ENCODE data around the gene HHAT. TPM values are rescaled to one million over a fixed set of nuclear protein-coding genes. Genes with fewer than 3 reads are reported as not detected.
A peak's percentile ranks its signal among the peaks of the same experiment; 100 is the strongest.

The HHAT gene
- total RNA-seq, 1 donor from 2014 or later = 19.9 TPM

- no peak for DNase-seq (ENCODE audit: low spot score)
These were observed 213.1 kb downstream of the HHAT start for GRCh38 chr1:210541680-210542358.

GRCh38 chr1:210551899-210552298, 223.2 kb downstream of the HHAT start:
- no peak for DNase-seq (ENCODE audit: low spot score)

- no peak for DNase-seq (ENCODE audit: low spot score)
These were observed 225.0 kb downstream of the HHAT start for GRCh38 chr1:210553711-210554110.

DNA sequence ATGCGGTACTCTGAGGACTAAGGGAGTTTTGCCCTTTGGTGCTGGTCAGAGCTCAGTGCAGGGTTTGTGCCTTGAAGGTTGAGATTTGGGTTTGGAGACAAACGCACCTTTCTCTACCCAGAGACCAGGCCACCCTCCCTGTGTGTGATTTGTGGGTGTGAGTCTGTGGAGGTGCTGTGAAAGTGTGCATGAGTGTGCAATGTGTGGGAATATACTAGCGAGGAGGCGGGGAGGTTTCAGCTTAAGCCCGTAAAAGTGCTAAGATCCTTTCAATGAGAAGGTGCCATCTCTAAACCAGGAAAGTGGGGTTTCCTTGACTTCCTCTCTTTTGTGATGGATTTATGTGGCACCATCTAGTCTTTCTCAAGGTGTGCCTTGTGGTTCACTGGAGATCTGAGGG, 225.7 kb downstream of the HHAT start:
- DNase-seq (ENCODE audit: low spot score) = no peak

GRCh38 chr1:210556475-210556874, 227.8 kb downstream of the HHAT start:
- no peak for DNase-seq (ENCODE audit: low spot score)

DNA sequence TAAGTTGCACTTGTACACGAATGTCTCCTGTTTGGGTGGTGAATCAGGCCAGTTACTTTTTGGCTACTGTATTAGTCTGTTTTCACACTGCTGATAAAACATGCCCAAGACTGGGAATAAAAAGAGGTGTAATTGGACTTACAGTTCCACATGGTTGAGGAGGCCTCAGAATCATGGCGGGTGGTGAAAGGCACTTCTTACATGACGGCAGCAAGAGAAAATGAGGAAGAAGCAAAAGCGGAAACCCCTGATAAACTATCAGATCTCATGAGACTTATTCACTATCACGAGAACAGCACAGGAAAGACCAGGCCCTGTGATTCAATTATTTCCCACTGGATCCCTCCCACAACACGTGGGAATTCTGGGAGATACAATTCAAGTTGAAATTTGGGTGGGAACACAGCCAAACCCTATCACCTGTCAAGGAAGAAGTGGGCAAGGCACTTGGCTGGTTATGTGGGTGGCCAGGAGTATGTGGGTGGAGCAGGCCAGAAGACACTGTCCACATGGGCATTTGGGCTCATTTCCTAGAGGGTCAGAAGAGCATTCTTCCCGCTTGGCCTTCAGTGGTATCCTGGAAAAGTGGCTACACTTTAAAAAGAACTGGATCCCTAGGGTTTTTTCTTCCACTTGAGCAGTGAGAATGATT, 228.8 kb downstream of the HHAT start:
- no peak for DNase-seq (ENCODE audit: low spot score)

DNA sequence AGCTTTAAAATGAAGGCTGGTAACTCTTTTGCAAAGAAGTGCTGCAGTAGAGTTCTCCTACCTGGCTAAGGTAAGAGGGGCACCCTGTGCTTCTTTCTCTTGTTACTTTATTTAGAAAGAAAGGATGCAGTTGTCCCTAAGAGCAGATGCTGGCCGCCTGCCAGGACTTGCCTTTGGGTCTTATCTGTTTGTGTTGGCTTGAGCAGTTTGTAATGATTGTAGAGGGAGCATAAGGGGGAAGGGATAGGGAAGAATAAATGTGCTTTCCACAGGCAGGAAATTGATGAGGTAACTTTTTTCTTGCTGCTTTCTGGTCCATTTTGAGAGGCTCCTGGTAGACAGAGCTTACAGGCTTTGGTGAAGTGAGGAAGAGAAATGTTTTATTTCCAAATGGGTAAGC, 229.6 kb downstream of the HHAT start:
- DNase-seq (ENCODE audit: low spot score) = no peak

DNA sequence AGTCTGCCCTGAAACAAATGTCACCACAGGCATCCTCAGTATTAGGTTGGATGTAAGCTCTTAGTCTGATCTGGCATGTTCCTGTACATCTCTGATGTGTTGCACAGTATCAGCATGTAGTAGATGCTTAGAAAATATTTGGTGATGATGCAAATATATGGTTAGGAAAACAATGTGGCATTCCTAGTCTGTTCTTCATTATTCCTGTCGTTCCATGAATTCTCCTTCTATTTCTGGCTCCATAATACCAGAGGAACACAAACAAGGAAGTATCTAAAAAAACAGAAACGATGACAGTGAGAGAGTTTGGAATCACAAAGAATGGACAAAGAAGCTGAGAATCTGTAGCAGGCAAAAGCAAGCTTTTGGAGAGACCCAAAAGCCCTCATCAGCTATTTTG, 236.6 kb downstream of the HHAT start:
- no peak for DNase-seq (ENCODE audit: low spot score)

GRCh38 chr1:210568631-210569030, 239.9 kb downstream of the HHAT start:
- no peak for DNase-seq (ENCODE audit: low spot score)

DNA sequence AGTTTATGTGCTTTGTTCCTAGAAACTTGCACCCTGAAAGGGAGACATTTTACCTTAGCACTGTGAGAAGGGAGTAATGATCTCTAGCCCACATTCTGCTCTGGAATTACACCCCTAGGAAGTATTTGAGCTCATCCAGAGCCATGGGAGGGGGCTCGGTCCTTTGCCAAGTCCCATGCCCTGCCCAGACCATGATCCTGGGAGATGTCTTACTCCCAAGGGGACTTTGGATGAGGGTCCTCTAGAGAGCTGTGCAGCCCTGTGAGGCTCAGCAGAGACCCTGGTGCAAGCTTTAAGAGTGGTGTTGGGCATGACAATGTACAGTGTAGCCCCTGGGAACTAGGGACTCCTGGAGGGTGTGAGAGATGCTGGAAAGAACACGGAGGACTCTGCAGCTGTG, 241.4 kb downstream of the HHAT start:
- no peak for DNase-seq (ENCODE audit: low spot score)

GRCh38 chr1:210571356-210572284, 242.9 kb downstream of the HHAT start:
- DNase-seq (ENCODE audit: low spot score) = no peak

DNA sequence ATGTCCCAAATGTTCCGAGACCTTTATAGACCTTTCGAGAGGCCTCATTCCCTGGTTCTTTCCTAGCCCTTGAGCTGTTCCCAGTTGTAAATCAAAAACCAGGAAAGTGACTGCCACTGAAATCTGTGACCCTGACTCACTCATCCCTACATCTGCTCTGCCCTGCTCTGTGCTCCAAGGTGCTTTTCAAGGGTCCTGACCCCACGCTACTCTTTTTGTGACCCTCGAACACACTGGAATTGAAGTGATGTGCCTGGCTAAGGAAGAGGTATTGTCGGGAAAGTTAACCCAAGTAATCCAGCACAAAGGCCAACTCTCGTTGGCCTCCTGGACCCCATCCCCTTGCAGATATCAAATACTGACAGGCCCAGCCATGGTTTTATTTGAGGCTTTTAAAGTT, 244.4 kb downstream of the HHAT start:
- DNase-seq (ENCODE audit: low spot score) = no peak

DNA sequence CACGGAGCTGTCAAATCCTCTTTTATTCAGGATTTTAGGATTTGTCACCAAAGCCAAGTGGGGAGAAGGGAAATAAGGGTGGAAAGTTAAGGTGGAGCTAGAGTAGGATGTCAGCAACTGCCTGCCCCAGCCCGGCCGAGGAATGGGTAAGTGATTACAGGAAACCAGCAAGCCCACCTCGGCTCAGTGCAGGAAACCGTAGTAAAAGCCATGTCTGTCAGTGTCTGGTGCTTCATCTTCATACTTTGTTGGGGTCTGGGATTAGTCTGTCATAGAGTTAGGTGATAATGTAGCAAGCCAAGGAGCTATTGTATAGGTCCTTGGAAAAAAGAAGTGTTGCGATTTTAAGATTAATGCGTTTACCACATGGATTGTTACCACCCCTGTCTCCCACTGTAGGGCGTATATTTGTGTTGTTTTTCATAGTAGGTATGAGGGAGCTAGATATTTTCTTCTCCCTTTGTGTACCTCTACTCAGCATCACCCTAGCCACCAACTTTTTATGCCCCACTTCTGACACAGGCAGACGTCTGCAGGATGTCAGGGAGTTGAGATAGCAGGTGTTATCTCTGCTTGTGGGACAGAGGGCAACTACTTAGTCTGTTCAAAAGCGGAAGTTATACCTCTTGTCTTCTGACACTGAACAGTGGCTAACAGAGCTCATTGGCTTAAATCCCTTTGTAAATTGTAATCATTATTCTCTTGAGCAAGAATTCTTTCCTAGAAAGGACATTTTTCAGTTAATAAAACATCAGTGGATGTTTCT, 253.7 kb downstream of the HHAT start:
- DNase-seq (ENCODE audit: low spot score) = no peak

DNA sequence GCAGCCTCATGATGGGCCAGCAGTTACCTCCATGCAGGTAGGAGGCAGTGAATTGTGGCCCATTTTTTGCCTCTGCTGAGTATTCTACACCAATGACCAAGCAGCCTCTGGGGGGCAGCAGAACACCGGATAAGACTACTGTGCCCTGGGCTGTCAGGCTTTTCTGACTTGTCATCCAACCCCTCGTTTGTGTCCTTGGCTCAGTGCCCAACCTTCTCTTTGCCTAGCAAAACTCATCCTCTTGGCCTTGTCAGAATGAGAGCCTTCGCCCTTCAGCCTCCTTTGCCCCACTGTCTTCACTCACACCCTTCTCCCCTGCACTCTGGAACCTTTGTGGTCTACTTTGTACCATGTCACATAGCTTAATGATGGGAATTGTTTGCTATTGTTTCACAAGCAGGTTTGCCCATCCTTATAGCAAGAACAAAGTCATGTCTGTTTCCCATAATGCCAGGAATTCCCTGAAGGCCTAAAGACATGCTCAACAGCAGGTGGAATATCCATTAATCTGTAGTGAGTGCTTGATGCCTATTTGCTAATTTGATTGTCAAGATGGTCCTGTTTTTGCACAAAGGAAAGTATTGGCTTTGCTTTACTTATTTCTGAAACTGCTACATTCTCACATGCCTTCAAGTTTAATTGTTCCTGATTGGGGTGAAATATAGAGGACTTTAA, 255.9 kb downstream of the HHAT start:
- peak; percentile 80 for DNase-seq (ENCODE audit: low spot score)

- DNase-seq (ENCODE audit: low spot score) = no peak
These were observed 258.1 kb downstream of the HHAT start for GRCh38 chr1:210586771-210587170.

DNA sequence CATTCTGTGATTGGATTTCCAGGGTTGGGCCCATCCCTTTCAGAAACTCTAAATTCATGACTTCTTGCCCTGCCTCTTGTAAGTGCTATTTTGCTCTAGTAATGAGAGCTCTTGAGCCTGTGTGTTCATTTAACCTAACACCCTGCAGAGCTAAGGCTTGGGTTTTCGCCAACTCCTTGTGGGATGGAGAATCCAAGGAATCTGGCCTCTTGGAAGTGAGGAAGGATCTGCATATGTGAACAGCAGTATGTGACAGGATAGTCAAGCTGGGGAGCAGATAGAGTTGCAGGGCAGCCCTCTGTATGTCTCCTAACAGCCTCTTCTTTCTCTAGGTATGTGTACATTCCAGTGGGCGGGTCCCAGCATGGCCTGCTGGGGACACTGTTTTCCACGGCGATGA, 258.9 kb downstream of the HHAT start:
- DNase-seq (ENCODE audit: low spot score) = no peak

DNA sequence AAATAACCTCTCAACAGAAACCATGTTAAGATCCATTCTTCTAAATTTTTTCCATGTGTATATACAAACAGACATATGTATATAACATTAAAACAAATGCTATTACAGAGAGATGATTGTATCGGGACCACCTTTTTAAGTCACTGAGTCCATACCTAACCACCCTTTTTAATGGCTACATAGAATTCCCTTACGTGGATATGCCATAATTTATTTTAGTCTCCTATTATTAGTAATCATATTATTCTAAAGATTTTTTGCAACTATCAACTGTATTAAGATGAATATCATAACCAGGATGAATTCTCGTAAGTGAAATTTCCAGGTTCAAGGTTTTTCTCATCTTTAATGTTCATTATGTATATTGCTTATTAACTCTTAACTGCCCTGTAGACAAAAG, 259.7 kb downstream of the HHAT start:
- DNase-seq (ENCODE audit: low spot score) = no peak

GRCh38 chr1:210588946-210589345, 260.2 kb downstream of the HHAT start:
- no peak for DNase-seq (ENCODE audit: low spot score)

GRCh38 chr1:210591214-210591613, 262.5 kb downstream of the HHAT start:
- no peak for DNase-seq (ENCODE audit: low spot score)

DNA sequence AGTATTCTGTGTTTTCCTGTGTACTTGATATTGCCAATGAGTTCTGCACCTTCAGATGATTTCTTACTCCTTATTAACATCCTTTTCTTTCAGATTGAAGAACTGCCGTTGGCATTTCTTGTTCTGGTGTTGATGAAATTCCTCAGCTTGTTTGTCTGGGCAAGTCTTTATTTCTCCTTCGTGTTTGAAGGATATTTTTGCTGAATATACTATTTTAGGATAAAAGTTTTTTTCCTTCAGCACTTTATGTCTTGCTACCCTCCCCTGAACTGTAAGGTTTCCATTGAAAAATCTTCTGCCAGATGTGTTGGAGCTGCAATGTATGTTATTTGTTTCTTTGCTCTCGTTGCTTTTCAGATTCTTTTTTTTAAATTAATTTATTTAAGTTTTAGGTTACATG, 265.9 kb downstream of the HHAT start:
- no peak for DNase-seq (ENCODE audit: low spot score)

- no peak for DNase-seq (ENCODE audit: low spot score)
These were observed 267.9 kb downstream of the HHAT start for GRCh38 chr1:210596641-210597040.

All from ureter (tissue), 1 donor.